DND-41 (cell line): ENCODE measurements around the gene UNK.

Source experiments
- EZH2 ChIP-seq: IDR thresholded peaks from 3 replicates; pipeline ENCODE4 v1.6.1; 2012; ENCODE audit warnings: borderline replicate concordance, low read depth, mild to moderate bottlenecking, moderate library complexity, low read length, inconsistent platforms; ENCODE audit not compliant: severe bottlenecking
- TF ChIP-seq, protein P1 (sequence below): IDR thresholded peaks from 2 replicates; pipeline ENCODE4 v1.5.1; 2012; ENCODE audit warnings: borderline replicate concordance, low read length, moderate library complexity, mild to moderate bottlenecking; ENCODE audit not compliant: poor library complexity, severe bottlenecking; ENCODE audit errors: extremely low read depth

GRCh38 chr17:75843577-75844529 is 59.2 kb downstream of the UNK start, which contains the start of gene UNC13D:
- TF ChIP-seq, protein P1, sequence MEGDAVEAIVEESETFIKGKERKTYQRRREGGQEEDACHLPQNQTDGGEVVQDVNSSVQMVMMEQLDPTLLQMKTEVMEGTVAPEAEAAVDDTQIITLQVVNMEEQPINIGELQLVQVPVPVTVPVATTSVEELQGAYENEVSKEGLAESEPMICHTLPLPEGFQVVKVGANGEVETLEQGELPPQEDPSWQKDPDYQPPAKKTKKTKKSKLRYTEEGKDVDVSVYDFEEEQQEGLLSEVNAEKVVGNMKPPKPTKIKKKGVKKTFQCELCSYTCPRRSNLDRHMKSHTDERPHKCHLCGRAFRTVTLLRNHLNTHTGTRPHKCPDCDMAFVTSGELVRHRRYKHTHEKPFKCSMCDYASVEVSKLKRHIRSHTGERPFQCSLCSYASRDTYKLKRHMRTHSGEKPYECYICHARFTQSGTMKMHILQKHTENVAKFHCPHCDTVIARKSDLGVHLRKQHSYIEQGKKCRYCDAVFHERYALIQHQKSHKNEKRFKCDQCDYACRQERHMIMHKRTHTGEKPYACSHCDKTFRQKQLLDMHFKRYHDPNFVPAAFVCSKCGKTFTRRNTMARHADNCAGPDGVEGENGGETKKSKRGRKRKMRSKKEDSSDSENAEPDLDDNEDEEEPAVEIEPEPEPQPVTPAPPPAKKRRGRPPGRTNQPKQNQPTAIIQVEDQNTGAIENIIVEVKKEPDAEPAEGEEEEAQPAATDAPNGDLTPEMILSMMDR, result no peak
- no peak for TF ChIP-seq EZH2
